OCI-LY7 (cell line): Measurements from ENCODE around the gene LRP1B. TPM values are rescaled to one million over a fixed set of nuclear protein-coding genes. Genes with fewer than 3 reads are reported as not detected.

Source experiments
- BruUV-seq: library from RNA; stranded (reverse); fragments of 400-500 nt; replicated peaks from 2 replicates; lab custom pipeline; 2021; lab: Mats Ljungman, UMichigan
- CTCF ChIA-PET: fragments of 300-600 bp; sonication (Branson Sonifier 250); formaldehyde crosslinking; loops from one replicate; lab custom pipeline; 2022; ENCODE audit warnings: antibody characterized with exemption; ENCODE audit not compliant: unreplicated experiment; lab: Charles Lee
- POLR2A ChIA-PET: fragments of 300-600 bp; sonication (Branson Sonifier 250); formaldehyde crosslinking; loops from one replicate; lab custom pipeline; 2022; ENCODE audit warnings: antibody characterized with exemption; lab: Charles Lee
- DNase-seq: peaks from one replicate; pipeline ENCODE4 v3.0.0-alpha.2; 2015; ENCODE audit warnings: low spot score
- H2AFZ ChIP-seq: fragments of 200-600 bp; sonication (generic), shearing (Covaris generic); 2 replicates; pipeline ENCODE4 v1.6.1; 2014; ENCODE audit warnings: mild to moderate bottlenecking, antibody characterized with exemption, low read length, moderate library complexity
- H3K27ac ChIP-seq: fragments of 200-600 bp; sonication (generic); 2 replicates; pipeline ENCODE4 v1.5.1; 2014; ENCODE audit warnings: mixed run types, low read depth, mild to moderate bottlenecking, moderate library complexity, low read length, inconsistent platforms; ENCODE audit not compliant: poor library complexity, severe bottlenecking
- H3K36me3 ChIP-seq: fragments of 200-600 bp; sonication (generic); 2 replicates; pipeline ENCODE4 v1.6.1; 2014; ENCODE audit warnings: mild to moderate bottlenecking, antibody characterized with exemption, low read length, moderate library complexity, mixed read lengths; ENCODE audit not compliant: insufficient read depth
- H3K4me1 ChIP-seq: fragments of 200-600 bp; sonication (generic); 2 replicates; pipeline ENCODE4 v1.5.1; 2014; ENCODE audit warnings: mild to moderate bottlenecking, low read length; ENCODE audit not compliant: insufficient read depth, poor library complexity, severe bottlenecking
- H3K4me2 ChIP-seq: fragments of 200-600 bp; sonication (generic); 2 replicates; pipeline ENCODE4 v1.6.1; 2014; ENCODE audit warnings: mild to moderate bottlenecking, low read length
- H3K4me3 ChIP-seq: fragments of 200-600 bp; sonication (generic); 2 replicates; pipeline ENCODE4 v1.5.1; 2014; ENCODE audit warnings: mild to moderate bottlenecking, low read depth, low read length; ENCODE audit not compliant: poor library complexity, severe bottlenecking
- H3K79me2 ChIP-seq: fragments of 200-600 bp; sonication (generic); 2 replicates; pipeline ENCODE4 v1.6.1; 2016; ENCODE audit warnings: low read depth, mild to moderate bottlenecking, low read length, moderate library complexity, mixed read lengths; ENCODE audit not compliant: insufficient read depth
- H3K9me2 ChIP-seq: fragments of 200-600 bp; sonication (generic); 2 replicates; pipeline ENCODE4 v1.6.1; 2016; ENCODE audit warnings: mild to moderate bottlenecking, low read length, mixed read lengths; ENCODE audit not compliant: insufficient read depth
- H3K9me3 ChIP-seq: fragments of 200-600 bp; sonication (generic); 2 replicates; pipeline ENCODE4 v1.6.1; 2014; ENCODE audit warnings: mild to moderate bottlenecking, mixed run types, low read length, mixed read lengths
- H4K20me1 ChIP-seq: fragments of 200-600 bp; sonication (generic); 2 replicates; pipeline ENCODE4 v1.6.1; 2014; ENCODE audit warnings: mild to moderate bottlenecking, antibody characterized with exemption, low read length, moderate library complexity, mixed read lengths; ENCODE audit not compliant: insufficient read depth
- CTCF ChIP-seq: fragments of 200-600 bp; sonication (generic); conservative IDR thresholded peaks from 2 replicates; pipeline ENCODE4 v1.5.1; 2014; ENCODE audit warnings: mild to moderate bottlenecking, antibody characterized with exemption, low read length, moderate library complexity, mixed read lengths
- EZH2phosphoT487 ChIP-seq: fragments of 200-600 bp; sonication (generic); IDR thresholded peaks from 2 replicates; pipeline ENCODE4 v1.6.1; 2018; ENCODE audit warnings: low read depth, borderline replicate concordance, mild to moderate bottlenecking, mixed run types, antibody characterized with exemption, low read length, moderate library complexity, mixed read lengths
- intact Hi-C: fragments of 100-400 bp; cut with micrococcal nuclease; formaldehyde crosslinking; loops from one replicate; pipeline ENCODE4 v1.10.0; 2022; ENCODE audit not compliant: unreplicated experiment
- total RNA-seq, 2 experiments: library from RNA; depleted of rRNA in 1 of 2; stranded (reverse); fragments of >200 nt in 1 of 2; shearing (Covaris generic) in 1 of 2; gene quantifications; 2 replicates each; pipeline ENCODE4 v1.2.3, GENCODE V29; 2014 to 2022

LRP1B gene
- total RNA-seq, 2 experiments from 2014 or later: not detected

- Histone ChIP-seq H3K9me3 (no peaks in the 10 kb centered on the region), H3K9me2 (no peaks in the 10 kb centered on the region), H3K4me2 (no peak overlapping the region), H3K4me3 (no peak overlapping the region), H3K4me1 (no peaks in the 10 kb centered on the region), H3K79me2 (no peaks in the 10 kb centered on the region), H2AFZ (no peak overlapping the region), H4K20me1 (no peaks in the 10 kb centered on the region), H3K36me3 (no peaks in the 10 kb centered on the region), H3K27ac (no peak overlapping the region)
- TF ChIP-seq CTCF (no peak), EZH2phosphoT487 (no peak)
- intact Hi-C loops: no loop called here
- no TSS peak for BruUV-seq
- ChIA-PET POLR2A (interaction anchor here (0.9 kb wide), 1 partner anchor 10 kb away, joined by 3 read pairs; no protein-coding TSS in a partner anchor), CTCF (no interaction called here)
- no peak for DNase-seq
Measured at GRCh38 chr2:141517180-141517851, 613.5 kb downstream of the LRP1B start.

- BruUV-seq: no TSS peak
- Histone ChIP-seq H3K4me2 (no peak overlapping the region), H3K4me1 (no peaks in the 10 kb centered on the region), H3K9me2 (no peaks in the 10 kb centered on the region), H3K36me3 (no peaks in the 10 kb centered on the region), H3K27ac (no peak overlapping the region), H3K4me3 (no peak overlapping the region), H3K79me2 (no peaks in the 10 kb centered on the region), H4K20me1 (no peaks in the 10 kb centered on the region), H2AFZ (no peak overlapping the region), H3K9me3 (no peaks in the 10 kb centered on the region)
- TF ChIP-seq CTCF (no peak), EZH2phosphoT487 (no peak)
- DNase-seq: no peak
- intact Hi-C loops: no loop called here
- CTCF ChIA-PET: no interaction called here
- POLR2A ChIA-PET: no interaction called here
Measured at GRCh38 chr2:141515931-141516330, 614.9 kb downstream of the LRP1B start.

GRCh38 chr2:141513853-141514252 lies 617.0 kb downstream of the LRP1B start:
- Histone ChIP-seq H3K27ac (no peak overlapping the region), H2AFZ (no peak overlapping the region), H3K4me1 (no peaks in the 10 kb centered on the region), H3K9me3 (no peaks in the 10 kb centered on the region), H4K20me1 (no peaks in the 10 kb centered on the region), H3K9me2 (no peaks in the 10 kb centered on the region), H3K36me3 (no peaks in the 10 kb centered on the region), H3K4me2 (no peak overlapping the region), H3K79me2 (no peaks in the 10 kb centered on the region), H3K4me3 (no peak overlapping the region)
- TF ChIP-seq CTCF: no peak
- TF ChIP-seq EZH2phosphoT487: no peak
- no peak for DNase-seq
- CTCF ChIA-PET: no interaction called here
- POLR2A ChIA-PET: no interaction called here
- intact Hi-C loops: no loop called here
- BruUV-seq: no TSS peak
